ENCODE measurements around the gene CNTRL. TPM values are rescaled to one million over a fixed set of nuclear protein-coding genes. Genes with fewer than 3 reads are reported as not detected.

The CNTRL gene
- polyA plus RNA-seq, 1 of the 3 experiments (the other 2 are of a cell fraction): 3.6 TPM

DNA sequence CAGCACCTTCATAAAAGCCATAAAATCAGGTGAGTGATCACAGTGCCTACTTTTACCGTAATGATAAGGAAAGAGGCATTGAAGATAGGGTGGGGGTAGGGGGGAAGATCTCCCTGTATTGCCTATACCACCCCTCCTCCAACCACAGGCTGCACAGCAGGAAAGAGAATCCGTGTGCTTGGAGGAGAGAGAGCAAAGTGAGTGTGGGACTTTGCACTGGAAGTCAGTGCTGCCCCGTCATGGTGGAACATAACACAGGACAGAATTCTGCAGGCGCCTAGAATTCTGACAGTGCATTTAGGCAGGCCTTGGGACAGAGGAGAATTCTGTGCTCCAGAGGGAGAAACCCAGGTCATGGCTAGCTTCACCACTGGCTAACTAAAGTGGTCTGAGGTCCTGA lies 21.2 kb upstream of the CNTRL start:
- no peaks in the 10 kb centered on the region for H3K27me3 ChIP-seq (ENCODE audit: insufficient read depth)
- no peak for TF ChIP-seq FOSL2 (IDR thresholded peaks at IDR 0.05; ENCODE audit: borderline replicate concordance, low read depth)
- TF ChIP-seq RXRA (IDR thresholded peaks at IDR 0.05; ENCODE audit: borderline replicate concordance, low read depth): no peak
- no peak for TF ChIP-seq MEF2A (IDR thresholded peaks at IDR 0.05; ENCODE audit: borderline replicate concordance, low read depth)
- TF ChIP-seq, protein P1, sequence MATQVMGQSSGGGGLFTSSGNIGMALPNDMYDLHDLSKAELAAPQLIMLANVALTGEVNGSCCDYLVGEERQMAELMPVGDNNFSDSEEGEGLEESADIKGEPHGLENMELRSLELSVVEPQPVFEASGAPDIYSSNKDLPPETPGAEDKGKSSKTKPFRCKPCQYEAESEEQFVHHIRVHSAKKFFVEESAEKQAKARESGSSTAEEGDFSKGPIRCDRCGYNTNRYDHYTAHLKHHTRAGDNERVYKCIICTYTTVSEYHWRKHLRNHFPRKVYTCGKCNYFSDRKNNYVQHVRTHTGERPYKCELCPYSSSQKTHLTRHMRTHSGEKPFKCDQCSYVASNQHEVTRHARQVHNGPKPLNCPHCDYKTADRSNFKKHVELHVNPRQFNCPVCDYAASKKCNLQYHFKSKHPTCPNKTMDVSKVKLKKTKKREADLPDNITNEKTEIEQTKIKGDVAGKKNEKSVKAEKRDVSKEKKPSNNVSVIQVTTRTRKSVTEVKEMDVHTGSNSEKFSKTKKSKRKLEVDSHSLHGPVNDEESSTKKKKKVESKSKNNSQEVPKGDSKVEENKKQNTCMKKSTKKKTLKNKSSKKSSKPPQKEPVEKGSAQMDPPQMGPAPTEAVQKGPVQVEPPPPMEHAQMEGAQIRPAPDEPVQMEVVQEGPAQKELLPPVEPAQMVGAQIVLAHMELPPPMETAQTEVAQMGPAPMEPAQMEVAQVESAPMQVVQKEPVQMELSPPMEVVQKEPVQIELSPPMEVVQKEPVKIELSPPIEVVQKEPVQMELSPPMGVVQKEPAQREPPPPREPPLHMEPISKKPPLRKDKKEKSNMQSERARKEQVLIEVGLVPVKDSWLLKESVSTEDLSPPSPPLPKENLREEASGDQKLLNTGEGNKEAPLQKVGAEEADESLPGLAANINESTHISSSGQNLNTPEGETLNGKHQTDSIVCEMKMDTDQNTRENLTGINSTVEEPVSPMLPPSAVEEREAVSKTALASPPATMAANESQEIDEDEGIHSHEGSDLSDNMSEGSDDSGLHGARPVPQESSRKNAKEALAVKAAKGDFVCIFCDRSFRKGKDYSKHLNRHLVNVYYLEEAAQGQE (IDR thresholded peaks at IDR 0.05; ENCODE audit: low read depth, low read length): no peak
- TF ChIP-seq TAF1 (IDR thresholded peaks at IDR 0.05; ENCODE audit: borderline replicate concordance, low read depth, low read length): no peak
- no peak for TF ChIP-seq FOXJ3 (CRISPR knock-in tag; IDR thresholded peaks at IDR 0.05)
- TF ChIP-seq CHD2 (IDR thresholded peaks at IDR 0.05; ENCODE audit: low read length, partially characterized antibody): no peak
- TF ChIP-seq, protein P2, sequence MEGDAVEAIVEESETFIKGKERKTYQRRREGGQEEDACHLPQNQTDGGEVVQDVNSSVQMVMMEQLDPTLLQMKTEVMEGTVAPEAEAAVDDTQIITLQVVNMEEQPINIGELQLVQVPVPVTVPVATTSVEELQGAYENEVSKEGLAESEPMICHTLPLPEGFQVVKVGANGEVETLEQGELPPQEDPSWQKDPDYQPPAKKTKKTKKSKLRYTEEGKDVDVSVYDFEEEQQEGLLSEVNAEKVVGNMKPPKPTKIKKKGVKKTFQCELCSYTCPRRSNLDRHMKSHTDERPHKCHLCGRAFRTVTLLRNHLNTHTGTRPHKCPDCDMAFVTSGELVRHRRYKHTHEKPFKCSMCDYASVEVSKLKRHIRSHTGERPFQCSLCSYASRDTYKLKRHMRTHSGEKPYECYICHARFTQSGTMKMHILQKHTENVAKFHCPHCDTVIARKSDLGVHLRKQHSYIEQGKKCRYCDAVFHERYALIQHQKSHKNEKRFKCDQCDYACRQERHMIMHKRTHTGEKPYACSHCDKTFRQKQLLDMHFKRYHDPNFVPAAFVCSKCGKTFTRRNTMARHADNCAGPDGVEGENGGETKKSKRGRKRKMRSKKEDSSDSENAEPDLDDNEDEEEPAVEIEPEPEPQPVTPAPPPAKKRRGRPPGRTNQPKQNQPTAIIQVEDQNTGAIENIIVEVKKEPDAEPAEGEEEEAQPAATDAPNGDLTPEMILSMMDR (IDR thresholded peaks at IDR 0.05): no peak
- TF ChIP-seq POLR2AphosphoS5 (IDR thresholded peaks at IDR 0.05; ENCODE audit: low read depth, low read length): no peak
- TF ChIP-seq, protein P3, sequence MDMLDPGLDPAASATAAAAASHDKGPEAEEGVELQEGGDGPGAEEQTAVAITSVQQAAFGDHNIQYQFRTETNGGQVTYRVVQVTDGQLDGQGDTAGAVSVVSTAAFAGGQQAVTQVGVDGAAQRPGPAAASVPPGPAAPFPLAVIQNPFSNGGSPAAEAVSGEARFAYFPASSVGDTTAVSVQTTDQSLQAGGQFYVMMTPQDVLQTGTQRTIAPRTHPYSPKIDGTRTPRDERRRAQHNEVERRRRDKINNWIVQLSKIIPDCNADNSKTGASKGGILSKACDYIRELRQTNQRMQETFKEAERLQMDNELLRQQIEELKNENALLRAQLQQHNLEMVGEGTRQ (IDR thresholded peaks at IDR 0.05; ENCODE audit: borderline replicate concordance, low read depth, low read length): no peak
- TF ChIP-seq RFX5 (IDR thresholded peaks at IDR 0.05; ENCODE audit: low read length): no peak
- TF ChIP-seq JUND (IDR thresholded peaks at IDR 0.05): no peak
- H3K27ac ChIP-seq (ENCODE audit: low read depth in 2 of 2, low read length in 1 of 2): no peak overlapping the region
- WGBS (ENCODE audit: low lambda C conversion rate): 73% methylated on average over 4 of the region's 4 CpGs
- no peaks in the 10 kb centered on the region for H3F3A ChIP-seq (replicated peaks; ENCODE audit: insufficient read depth)
- H3K4me1 ChIP-seq (ENCODE audit: control insufficient read depth in 1 of 2, insufficient read depth in 2 of 2, low read depth in 1 of 2, low read length in 1 of 2): peaks cover 2 to 5% of the 10 kb centered on the region in 2 experiments; a peak in 2 of 4 replicates
- H3K9me3 ChIP-seq: no peaks in the 10 kb centered on the region
- no peaks in the 10 kb centered on the region for H4K20me1 ChIP-seq (ENCODE audit: insufficient read depth)
- CTCF ChIA-PET: no interaction called here
- H3K79me2 ChIP-seq (ENCODE audit: insufficient read depth): no peaks in the 10 kb centered on the region
- H3K4me3 ChIP-seq (ENCODE audit: low read depth in 2 of 2, low read length in 1 of 2): no peak overlapping the region
- POLR2A ChIA-PET: no interaction called here
- DNase-seq: no peak
- H3K4me2 ChIP-seq: no peak overlapping the region
- no peak overlapping the region for H2AFZ ChIP-seq (ENCODE audit: low read depth)
- H3K9me2 ChIP-seq: no peaks in the 10 kb centered on the region
- H3K9ac ChIP-seq: no peak overlapping the region
- H3K36me3 ChIP-seq (replicated peaks in 1 of 2; ENCODE audit: control insufficient read depth in 1 of 2, insufficient read depth in 2 of 2, low read length in 1 of 2): peaks cover 0 to 10% of the 10 kb centered on the region in 2 experiments
